GM19025 (cell line): ENCODE data around the gene BSN.
"Not testable (repeated sequence)": the region's sequence is repeated elsewhere in the genome, so short reads cannot be mapped to it uniquely, and the experiment has no call there.

Experiments used
- ATAC-seq: cut with Tn5 transposase; IDR thresholded peaks from one replicate; pipeline ENCODE4 v1.9.1; 2021; ENCODE audit warnings: mild to moderate bottlenecking, low read depth, moderate library complexity; ENCODE audit not compliant: unreplicated experiment

Gene BSN

DNA sequence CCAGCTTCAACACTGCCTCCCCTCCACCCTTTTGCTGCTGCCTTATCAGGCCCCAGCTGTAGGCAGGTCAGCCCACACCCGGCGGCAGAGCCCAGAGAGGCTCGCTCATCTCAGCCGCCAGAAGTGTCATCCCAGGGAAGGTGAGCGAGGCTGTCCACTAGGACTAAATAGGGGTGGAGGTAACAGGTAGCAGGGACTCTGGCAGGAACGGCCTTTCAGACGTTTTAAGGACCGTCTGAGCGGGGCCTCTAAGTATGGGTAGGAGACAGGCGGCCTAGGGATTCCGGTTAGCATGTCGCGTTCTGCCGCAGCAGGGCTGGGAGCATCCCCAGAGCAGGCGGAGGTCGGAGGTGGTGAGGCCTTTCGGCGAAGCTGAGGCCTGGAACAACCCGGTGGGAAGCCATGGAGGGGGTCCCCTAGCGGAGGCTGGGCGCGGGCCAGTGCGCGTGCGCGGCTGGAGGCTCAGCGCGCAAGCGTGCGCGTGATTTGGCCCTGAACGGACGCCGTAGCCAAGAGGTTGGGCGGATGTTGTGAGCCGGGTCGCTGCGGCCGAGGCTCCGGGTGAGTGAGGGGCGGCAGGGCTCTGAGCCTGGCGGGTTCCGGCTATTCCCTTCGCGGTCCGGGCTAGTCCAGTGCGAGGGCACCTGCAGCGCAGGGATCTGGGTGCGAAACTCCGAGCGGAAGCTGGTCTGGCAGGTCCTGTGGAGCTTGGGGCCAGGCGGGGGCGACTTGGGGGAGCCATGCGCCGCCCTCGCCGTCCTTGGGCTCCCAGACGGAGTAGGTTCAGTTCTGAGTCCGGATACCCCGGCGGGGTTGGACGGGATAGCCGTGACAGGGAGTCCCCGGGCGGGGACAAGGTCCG, 135.0 kb downstream of the BSN start, which contains the start of the genes MST1 and RNF123:
MST1 (minus strand) TSS at position 429 of the 862 bp plus-strand sequence. CDS start 783 bp downstream, outside the sequence.
RNF123 (plus strand) TSS at position 512 of the 862 bp plus-strand sequence. CDS start 1,609 bp downstream, outside the sequence.
- peak; percentile 61 for ATAC-seq

DNA sequence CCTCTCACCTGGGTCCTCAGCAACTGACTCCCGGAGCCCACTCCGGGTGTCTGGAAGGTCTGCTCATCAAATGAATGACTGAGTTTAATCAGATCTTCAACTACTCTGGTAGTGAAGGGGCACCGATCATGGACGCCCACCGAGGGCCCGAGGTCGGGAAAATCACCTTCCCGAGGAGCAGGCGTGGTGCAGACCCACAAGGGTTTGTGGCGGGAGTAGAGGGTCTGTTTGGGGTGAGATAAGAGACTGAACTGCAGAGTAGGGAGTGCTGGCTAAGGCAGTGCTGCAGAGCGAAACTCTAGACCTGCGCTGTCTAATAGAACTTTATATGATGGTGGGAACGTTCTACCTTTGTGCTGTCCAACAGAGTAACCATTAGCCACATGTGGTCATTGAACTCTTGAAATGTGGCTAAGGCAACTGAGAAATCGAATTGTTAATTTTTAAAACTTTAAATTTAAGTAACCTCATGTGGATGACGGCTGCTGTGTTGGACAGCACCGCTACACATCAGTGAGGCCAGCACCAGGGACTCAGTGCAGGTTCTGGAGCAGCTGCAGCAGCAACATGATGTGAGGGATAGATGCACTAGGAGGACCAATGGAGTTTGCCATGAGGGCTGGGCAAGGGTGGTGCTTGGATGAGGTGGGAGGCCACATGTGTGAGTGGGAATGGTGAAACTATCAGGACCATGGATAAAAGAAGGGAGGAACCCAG, 135.8 kb downstream of the BSN start:
- ATAC-seq, result not testable (repeated sequence)

- not testable (repeated sequence) for ATAC-seq
Measured at GRCh38 chr3:49690856-49691255, 136.6 kb downstream of the BSN start.

DNA sequence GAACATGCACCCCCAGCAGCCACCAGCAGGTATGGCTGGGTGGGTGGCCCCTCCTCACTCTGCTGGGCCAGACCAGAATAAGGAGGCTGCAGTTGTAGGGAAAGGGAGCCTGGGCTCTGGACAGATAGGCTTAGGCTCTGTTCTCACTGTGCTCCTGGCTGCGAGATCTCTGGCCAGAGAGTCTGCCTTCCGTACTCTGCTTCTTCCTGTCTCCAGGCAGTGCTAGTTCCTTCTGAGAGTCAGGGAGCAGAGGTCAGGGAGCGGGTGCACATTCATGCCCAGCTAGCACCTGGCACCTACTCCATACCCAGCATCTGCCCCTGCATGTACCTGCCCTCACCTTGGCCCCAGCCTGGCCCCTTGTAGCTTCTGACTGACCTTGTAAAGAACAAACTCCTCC, 137.2 kb downstream of the BSN start:
- ATAC-seq, result not testable (repeated sequence)

DNA sequence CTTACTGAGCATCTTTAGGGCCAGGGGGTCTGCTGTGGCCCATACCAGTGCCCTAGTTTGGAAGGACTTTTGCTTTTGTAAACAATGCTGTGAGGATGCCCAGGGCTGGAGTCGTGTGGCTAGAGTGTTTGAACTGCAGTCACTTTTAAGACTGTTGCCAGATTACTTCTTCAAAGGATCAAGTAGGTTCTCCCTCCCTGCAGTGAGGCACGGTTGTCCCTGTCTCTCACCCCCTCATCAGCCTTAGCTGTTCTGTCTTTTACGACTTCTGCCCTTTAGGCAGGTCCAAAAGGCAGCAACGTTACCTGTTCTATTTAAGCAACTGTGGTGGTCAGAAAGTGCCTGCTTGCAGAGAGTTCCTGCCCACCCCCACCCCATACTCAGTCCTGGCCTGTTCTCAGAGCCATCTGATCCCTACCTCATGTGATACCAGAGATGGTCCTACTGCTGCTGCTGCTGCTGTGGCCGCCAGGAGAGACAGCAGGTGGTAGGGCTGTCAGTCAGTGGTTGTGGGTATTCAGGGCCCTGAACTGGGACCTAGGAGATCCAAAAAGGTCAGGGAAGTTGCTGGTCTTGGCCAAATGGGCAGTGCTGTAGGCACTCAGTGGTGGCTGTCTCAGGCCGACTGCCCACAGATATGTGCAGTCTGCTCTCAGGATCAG, 140.3 kb downstream of the BSN start:
- not testable (repeated sequence) for ATAC-seq

GRCh38 chr3:49695350-49696015, 141.2 kb downstream of the BSN start:
- not testable (repeated sequence) for ATAC-seq

DNA sequence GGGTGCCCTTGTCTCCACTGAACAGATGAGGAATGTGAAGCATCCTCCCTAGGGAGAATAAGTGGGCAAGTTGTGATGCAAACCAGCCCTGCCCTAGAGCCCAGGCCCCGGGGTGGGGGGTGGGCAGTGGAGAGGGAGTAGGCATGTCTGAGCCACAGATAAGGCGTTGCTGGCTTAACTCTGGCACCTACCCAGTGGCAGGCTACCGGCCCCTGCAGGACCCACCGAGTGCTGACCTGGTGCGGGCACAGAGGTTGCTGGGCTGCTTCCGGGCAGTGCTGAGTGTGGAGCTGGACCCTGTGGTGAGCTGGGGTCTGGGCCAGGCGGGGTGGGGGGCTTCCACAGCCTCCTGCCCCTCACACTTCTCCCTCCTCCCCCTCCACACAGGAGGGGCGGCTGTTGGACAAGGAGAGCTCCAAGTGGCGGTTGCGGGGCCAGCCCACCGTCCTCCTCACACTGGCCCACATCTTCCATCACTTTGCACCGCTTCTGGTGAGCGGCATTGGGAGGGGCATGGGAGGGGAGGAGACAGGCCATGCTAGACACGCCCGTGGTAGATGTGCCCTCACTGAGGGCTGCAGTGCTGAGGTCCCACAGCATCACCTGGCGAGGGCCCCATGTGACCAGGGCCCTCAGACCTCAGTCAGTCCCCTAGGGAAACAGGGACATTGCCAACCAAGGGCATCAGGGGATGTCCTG, 145.2 kb downstream of the BSN start:
- ATAC-seq, result no peak

GRCh38 chr3:49700014-49700413, 145.7 kb downstream of the BSN start:
- ATAC-seq, result no peak

DNA sequence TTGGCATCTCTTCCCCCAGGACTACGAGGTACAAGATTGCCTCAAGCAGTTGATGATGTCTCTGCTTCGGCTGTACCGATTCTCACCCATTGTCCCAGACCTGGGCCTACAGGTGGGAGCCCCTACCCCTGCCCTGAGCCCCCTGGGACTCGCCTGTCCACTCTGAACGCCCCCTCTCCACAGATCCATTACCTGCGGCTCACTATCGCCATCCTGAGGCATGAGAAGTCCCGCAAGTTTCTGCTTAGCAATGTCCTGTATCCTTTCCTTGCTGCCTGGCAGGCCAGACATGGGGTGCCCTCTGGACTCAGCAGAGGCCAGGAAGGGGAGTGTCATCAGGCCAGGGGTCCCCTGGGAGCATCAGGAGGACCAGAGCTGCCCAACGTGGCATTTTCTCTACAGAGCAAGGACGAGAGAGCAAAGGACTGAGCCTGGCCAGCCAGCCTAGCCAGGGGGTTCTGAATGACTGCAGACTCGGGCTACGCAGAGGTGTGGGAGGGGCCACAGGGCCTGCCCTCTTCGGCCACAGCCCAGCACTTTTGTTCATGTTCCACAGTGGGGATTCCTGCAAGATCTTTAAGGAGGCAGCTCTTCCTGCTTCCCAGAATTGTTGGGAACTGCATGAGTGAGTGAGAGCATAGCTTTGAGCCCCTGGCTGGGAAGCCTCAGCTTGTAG, 146.3 kb downstream of the BSN start:
- no peak for ATAC-seq

DNA sequence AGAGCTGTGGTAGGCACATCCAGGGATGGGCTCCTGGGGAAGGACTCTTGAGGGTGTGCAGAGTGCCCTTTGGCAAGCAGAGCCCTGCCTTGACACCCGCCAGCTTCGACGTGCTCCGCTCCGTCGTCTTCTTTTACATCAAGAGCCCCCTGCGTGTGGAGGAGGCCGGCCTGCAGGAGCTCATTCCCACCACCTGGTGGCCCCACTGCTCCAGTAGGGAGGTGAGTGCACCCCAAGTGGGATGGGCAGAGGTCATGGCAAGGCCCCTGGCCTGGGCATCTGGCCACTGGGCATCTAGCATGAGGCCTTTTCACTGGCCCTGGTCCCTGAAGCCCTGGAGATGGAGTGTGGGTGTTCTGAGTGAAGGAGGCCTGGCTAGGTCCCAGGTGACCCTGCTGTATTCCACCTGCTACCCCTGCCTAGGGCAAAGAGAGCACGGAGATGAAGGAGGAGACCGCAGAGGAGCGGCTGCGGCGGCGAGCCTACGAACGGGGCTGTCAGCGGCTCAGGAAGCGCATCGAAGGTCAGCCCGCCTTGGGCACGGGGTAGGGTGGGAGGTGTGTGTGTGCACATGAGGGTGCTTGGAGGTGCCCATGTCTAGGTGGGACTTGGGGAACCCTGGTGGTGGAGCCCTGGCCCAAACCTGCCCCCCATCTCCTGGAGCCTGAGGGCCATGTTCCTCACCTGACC, 147.3 kb downstream of the BSN start:
- no peak for ATAC-seq

- ATAC-seq, result no peak
Measured at GRCh38 chr3:49702672-49703071, 148.4 kb downstream of the BSN start.

GRCh38 chr3:49703443-49703927, 149.2 kb downstream of the BSN start:
- ATAC-seq, result no peak

GRCh38 chr3:49703956-49704355, 149.7 kb downstream of the BSN start:
- ATAC-seq, result no peak

- ATAC-seq, result no peak
Measured at GRCh38 chr3:49704629-49705028, 150.4 kb downstream of the BSN start.

- ATAC-seq, result no peak
Measured at GRCh38 chr3:49705390-49705960, 151.2 kb downstream of the BSN start.

DNA sequence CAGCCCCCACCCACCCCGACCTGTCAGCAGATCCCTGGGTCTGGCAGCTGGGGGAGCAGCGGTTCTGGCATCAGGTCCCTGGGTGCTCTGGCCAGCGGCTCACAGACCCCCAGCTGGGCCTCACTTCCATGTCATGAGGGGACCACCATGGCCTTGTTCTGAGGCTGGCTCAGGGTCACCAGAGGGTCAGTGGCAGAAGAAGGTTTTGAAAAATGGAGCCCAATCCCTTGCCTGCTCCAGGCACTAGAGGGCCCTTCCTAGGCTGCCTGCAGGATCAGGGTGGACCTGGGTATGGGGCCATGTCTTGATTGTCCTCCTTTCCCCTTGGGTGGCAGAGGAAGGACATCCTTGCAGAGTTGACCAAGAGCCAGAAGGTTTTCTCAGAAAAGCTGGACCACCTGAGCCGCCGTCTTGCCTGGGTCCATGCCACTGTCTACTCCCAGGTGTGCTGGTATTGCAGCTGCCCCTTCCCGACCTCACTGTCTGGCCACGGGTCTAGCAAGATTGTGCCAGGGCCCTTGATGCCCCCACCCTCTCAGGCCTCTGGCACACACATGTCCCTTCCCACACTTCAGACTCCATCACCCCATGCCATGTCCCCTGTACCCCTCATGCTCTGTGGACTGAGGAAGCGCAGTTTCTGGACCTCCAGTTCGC, 152.3 kb downstream of the BSN start:
- no peak for ATAC-seq

- no peak for ATAC-seq
Measured at GRCh38 chr3:49707113-49707480, 152.8 kb downstream of the BSN start.

GRCh38 chr3:49709852-49710251, 155.6 kb downstream of the BSN start:
- ATAC-seq, result no peak
